ENCODE results near the gene MEIOSIN. TPM values are rescaled to one million over a fixed set of nuclear protein-coding genes. Genes with fewer than 3 reads are reported as not detected.
A peak's percentile ranks its signal among the peaks of the same experiment; 100 is the strongest.

Gene MEIOSIN
- total and polyA plus RNA-seq, 3 donors from 2014 or later: 9.2 to 13.8 (median 10.4) TPM

DNA sequence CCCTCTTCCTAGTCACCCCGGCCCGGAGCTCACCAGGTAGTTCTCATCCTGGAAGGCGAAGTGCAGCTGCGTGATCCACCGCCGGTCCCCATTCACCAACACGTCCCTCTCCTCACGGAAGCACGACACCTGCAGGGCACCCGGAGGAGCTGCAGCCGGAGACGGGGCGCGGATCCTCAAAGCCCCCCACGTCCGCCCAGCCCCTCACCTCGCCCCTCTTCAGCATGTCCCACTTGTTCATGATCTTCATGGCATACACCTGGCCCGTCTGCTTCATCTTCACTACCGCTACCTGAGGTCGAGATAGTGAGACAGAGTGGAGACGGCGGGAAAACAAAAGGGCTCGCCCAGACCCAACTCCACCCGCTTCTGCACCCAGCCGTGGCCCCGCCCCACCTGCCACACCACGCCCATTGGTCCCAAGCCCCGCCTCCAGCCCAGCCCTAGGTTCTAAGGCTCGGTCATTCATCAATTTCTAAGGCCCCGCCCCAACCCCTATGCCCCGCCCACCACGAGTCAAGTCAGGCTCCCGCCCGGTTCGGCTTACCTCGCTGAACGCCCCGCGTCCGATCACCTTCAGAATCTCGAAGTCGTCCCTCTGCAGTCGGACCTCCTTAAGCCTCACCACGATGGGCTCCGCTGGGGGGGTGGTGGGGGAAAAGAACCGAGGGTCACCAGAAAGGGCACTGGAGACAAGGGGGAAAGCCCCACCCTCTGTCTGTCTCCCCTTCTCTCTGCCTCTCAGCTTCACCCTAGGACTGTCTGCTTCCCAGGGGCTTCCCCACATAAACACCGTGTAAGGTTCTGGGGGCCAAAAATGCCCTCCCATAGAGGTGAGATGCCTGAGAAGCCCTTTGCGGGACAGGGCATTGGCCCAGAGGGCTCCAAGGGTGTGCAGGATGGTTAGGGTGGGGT lies 46.2 kb downstream of the MEIOSIN start:
- Histone ChIP-seq H3K27ac (peak overlapping the region in 1 of 2 donors; percentile 89), H3K4me3 (no peak overlapping the region), H3K9me3 (no peaks in the 10 kb centered on the region), H3K36me3 (ENCODE audit: low read depth, missing control alignments) (no peaks in the 10 kb centered on the region), H3K27me3 (no peaks in the 10 kb centered on the region), H3K4me1 (peaks cover 29% of the 10 kb centered on the region)
- intact Hi-C loops (cut with DNase I; ENCODE audit: low total_unique reads): loop anchor here (10.0 kb wide), 1 partner anchor 105 kb away; the partner anchor contains the start of gene IRF2BP1
- peak; percentile 88 for DNase-seq
- WGBS, 2 donors: 40 to 42% methylated on average over 22 to 48 of the region's 48 CpGs
- no peak for TF ChIP-seq POLR2A (IDR thresholded peaks at IDR 0.05)
- TF ChIP-seq, protein P1, sequence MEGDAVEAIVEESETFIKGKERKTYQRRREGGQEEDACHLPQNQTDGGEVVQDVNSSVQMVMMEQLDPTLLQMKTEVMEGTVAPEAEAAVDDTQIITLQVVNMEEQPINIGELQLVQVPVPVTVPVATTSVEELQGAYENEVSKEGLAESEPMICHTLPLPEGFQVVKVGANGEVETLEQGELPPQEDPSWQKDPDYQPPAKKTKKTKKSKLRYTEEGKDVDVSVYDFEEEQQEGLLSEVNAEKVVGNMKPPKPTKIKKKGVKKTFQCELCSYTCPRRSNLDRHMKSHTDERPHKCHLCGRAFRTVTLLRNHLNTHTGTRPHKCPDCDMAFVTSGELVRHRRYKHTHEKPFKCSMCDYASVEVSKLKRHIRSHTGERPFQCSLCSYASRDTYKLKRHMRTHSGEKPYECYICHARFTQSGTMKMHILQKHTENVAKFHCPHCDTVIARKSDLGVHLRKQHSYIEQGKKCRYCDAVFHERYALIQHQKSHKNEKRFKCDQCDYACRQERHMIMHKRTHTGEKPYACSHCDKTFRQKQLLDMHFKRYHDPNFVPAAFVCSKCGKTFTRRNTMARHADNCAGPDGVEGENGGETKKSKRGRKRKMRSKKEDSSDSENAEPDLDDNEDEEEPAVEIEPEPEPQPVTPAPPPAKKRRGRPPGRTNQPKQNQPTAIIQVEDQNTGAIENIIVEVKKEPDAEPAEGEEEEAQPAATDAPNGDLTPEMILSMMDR (IDR thresholded peaks at IDR 0.05): peak in 2 of 3 experiments; percentile 13 to 24

DNA sequence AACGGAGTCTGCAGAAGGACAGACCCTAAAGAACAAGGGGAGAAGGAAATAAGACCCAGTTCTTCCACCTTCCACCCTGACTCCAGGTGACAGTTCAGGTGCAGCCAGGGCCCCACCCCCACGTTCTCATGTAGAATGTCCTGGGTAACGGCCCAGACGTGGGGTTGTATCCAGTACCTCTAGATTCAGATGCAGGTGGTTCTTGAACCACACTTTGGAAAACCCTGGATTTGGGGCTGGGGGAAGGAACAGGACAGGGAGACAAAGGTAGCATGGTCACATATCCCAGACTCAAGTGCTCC lies 46.9 kb downstream of the MEIOSIN start:
- Histone ChIP-seq H3K9me3 (no peaks in the 10 kb centered on the region), H3K4me3 (no peak overlapping the region), H3K4me1 (peaks cover 29% of the 10 kb centered on the region), H3K27me3 (no peaks in the 10 kb centered on the region), H3K36me3 (ENCODE audit: low read depth, missing control alignments) (no peaks in the 10 kb centered on the region), H3K27ac (peak overlapping the region in 1 of 2 donors; percentile 89)
- no peak for TF ChIP-seq POLR2A (IDR thresholded peaks at IDR 0.05)
- TF ChIP-seq, protein P1 (IDR thresholded peaks at IDR 0.05): no peak
- WGBS, 2 donors: 48 to 63% methylated on average over 4 of the region's 4 CpGs
- intact Hi-C loops (cut with DNase I; ENCODE audit: low total_unique reads): no loop called here
- no peak for DNase-seq

DNA sequence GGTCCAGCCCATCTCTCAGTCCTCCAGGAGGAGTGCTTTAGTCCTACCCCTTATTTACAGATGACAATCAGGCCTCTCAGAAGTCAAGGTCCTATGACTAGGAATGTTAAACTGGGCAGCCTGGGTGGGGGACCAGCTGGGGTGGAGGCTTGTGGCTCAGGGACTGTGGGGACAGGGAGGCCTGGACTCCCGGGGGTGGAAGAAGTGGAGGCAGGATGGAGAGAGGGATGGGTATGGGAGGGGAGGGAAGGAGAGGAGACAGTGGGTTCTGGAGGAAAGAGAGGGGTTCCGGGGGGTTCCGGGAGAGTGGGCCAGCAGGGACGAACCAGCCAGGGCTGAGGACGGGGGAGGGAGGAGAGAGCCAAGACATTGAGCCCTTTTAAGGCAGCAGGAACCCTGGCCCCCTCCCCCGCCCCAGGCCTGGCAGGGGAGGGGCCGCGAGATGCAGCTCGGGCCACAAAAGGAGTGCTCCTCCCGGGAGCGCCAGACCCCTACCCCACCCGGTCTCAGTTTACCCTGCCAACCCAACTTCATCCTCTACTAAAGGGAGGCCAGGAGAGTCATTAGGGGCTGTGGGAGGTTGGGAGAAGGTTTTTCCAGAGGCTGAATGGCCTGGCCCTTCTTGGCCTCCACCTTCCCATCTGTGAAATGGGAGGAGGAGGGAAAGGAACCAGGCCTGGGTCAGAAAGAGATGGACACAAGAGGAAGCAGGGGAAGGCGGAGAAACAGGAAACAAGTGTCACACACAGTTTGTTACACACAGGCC lies 47.4 kb downstream of the MEIOSIN start:
- TF ChIP-seq, protein P1 (IDR thresholded peaks at IDR 0.05): no peak
- Histone ChIP-seq H3K27me3 (no peaks in the 10 kb centered on the region), H3K9me3 (no peaks in the 10 kb centered on the region), H3K36me3 (ENCODE audit: low read depth, missing control alignments) (no peaks in the 10 kb centered on the region), H3K27ac (peak overlapping the region in 1 of 2 donors; percentile 89), H3K4me1 (peaks cover 29% of the 10 kb centered on the region), H3K4me3 (peak overlapping the region in 1 of 2 donors; percentile 60)
- 34 to 67% methylated on average over 7 to 13 of the region's 13 CpGs for WGBS, 2 donors
- intact Hi-C loops (cut with DNase I; ENCODE audit: low total_unique reads): no loop called here
- DNase-seq: no peak

DNA sequence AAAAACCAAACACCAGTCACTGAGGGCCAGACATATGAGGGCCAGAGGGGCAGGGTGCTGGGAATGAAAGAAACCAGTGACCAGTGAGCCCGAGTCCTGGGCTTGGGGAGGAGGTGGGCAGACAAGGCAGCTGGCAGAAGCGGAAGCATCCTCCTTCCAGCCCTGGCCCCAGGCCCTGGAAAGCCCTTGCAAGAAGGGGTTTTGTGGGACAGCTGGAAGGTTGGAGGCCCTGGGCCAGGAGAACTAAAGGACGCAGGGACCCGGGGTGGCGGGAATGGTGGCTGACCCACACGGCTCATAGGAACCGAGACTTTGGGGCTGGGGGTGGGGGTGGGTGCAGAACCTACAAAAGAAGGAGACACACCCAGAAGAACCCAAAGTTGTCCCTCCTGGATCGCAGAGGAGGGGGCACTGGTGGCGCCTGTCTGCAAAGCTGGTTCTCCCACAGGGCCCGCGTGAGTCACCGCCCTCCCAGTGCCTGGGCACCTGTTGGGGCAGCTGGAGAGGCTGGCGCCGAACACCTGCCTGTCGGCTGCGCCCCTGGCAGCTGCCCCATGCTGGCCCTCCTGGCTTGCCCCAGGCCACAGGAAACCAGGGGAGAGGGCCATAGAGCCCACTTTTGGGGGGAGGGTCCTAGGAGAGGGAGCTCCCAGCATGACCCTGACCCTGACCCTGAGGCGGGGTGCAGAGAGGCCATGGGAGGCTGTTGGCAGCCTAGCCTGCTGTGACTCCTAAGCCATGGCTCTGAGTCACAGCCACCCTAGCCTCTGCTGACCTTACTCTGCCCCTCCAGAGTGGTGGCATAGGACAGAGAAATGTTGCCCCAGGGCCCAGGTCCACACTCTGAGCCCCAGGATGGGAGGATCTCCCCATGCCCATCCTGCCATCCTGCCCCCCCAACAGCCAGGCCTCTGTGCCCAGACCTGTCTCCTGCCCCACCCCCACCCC lies 48.2 kb downstream of the MEIOSIN start:
- TF ChIP-seq POLR2A (IDR thresholded peaks at IDR 0.05): no peak
- TF ChIP-seq, protein P1 (IDR thresholded peaks at IDR 0.05): no peak
- no peak for DNase-seq
- 36 to 58% methylated on average over 13 to 16 of the region's 17 CpGs for WGBS, 2 donors
- Histone ChIP-seq H3K27me3 (no peaks in the 10 kb centered on the region), H3K9me3 (no peaks in the 10 kb centered on the region), H3K4me1 (peaks cover 29% of the 10 kb centered on the region), H3K27ac (peak overlapping the region; percentile 79 to 89), H3K36me3 (ENCODE audit: low read depth, missing control alignments) (no peaks in the 10 kb centered on the region), H3K4me3 (peak overlapping the region; percentile 50 to 60)
- intact Hi-C loops (cut with DNase I; ENCODE audit: low total_unique reads): no loop called here

Measured in testis (tissue), 3 donors.